Neutrophil (primary cell): ENCODE measurements around the gene PLEKHA3.

Source experiments
- H3K27ac ChIP-seq: fragments of 200-600 bp; sonication (generic); 2 replicates; pipeline ENCODE4 v1.5.1; 2016; ENCODE audit warnings: mild to moderate bottlenecking, moderate library complexity
- H3K27me3 ChIP-seq: fragments of 200-600 bp; sonication (generic); 2 replicates; pipeline ENCODE4 v1.6.0; 2016; ENCODE audit warnings: mild to moderate bottlenecking
- H3K36me3 ChIP-seq: fragments of 200-600 bp; sonication (generic); 2 replicates; pipeline ENCODE4 v1.5.1; 2017
- H3K4me1 ChIP-seq, 2 experiments: fragments of 200-600 bp in 1 of 2; sonication (generic) in 1 of 2; 1 replicate in 1 of 2; 2 replicates in 1 of 2; pipeline versions ENCODE4 v1.5.1 to v1.6.1; 2013 to 2016; ENCODE audit warnings: low read depth in 1 of 2, low read length in 1 of 2, mild to moderate bottlenecking in 1 of 2, moderate library complexity in 1 of 2; ENCODE audit not compliant: control insufficient read depth in 1 of 2, insufficient read depth in 1 of 2
- H3K4me3 ChIP-seq, 2 experiments: fragments of 200-600 bp in 1 of 2; sonication (generic) in 1 of 2; 1 replicate in 1 of 2; 2 replicates in 1 of 2; pipeline ENCODE4 v1.5.1; 2013 to 2016; ENCODE audit warnings: low read depth in 1 of 2, low read length in 1 of 2, mild to moderate bottlenecking in 1 of 2, moderate library complexity in 1 of 2
- H3K9me3 ChIP-seq: fragments of 200-600 bp; sonication (generic); 2 replicates; pipeline ENCODE4 v1.5.1; 2016
- TF ChIP-seq, protein P1 (sequence below): fragments of 200-600 bp; sonication (generic); IDR thresholded peaks from 2 replicates; pipeline ENCODE4 v1.5.1; 2016; ENCODE audit warnings: antibody characterized with exemption

Gene PLEKHA3

DNA sequence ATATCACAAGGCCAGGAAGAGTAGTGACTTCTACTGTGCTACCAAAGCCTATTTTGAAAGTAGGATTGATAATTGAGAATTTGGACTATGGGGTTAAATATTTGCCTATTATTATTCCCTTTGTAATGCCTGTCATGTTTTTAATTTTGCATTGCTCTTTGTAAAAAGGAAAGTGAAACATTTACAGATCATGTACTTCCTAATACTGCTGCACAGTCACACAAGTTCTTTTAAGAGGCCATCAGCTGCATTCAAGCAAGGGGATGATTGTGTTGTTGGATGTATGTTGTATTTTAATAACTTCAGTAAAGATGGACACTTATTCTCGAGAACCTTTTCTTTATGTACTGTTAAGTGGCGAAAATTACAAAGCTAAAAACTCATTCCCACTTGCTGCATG lies 70.1 kb downstream of the PLEKHA3 start:
- Histone ChIP-seq H3K4me3 (no peak overlapping the region), H3K36me3 (peaks cover 69% of the 10 kb centered on the region), H3K9me3 (no peaks in the 10 kb centered on the region), H3K27me3 (no peaks in the 10 kb centered on the region), H3K27ac (peak overlapping the region; percentile 12), H3K4me1 (no peaks in the 10 kb centered on the region)
- TF ChIP-seq, protein P1, sequence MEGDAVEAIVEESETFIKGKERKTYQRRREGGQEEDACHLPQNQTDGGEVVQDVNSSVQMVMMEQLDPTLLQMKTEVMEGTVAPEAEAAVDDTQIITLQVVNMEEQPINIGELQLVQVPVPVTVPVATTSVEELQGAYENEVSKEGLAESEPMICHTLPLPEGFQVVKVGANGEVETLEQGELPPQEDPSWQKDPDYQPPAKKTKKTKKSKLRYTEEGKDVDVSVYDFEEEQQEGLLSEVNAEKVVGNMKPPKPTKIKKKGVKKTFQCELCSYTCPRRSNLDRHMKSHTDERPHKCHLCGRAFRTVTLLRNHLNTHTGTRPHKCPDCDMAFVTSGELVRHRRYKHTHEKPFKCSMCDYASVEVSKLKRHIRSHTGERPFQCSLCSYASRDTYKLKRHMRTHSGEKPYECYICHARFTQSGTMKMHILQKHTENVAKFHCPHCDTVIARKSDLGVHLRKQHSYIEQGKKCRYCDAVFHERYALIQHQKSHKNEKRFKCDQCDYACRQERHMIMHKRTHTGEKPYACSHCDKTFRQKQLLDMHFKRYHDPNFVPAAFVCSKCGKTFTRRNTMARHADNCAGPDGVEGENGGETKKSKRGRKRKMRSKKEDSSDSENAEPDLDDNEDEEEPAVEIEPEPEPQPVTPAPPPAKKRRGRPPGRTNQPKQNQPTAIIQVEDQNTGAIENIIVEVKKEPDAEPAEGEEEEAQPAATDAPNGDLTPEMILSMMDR = no peak

GRCh38 chr2:178553047-178553446 lies 72.8 kb downstream of the PLEKHA3 start:
- Histone ChIP-seq H3K27ac (no peak overlapping the region), H3K27me3 (no peaks in the 10 kb centered on the region), H3K9me3 (no peaks in the 10 kb centered on the region), H3K4me3 (no peak overlapping the region), H3K4me1 (no peaks in the 10 kb centered on the region), H3K36me3 (peaks cover 42% of the 10 kb centered on the region)
- TF ChIP-seq, protein P1 = no peak
